GM18526 (cell line): ENCODE data around the gene CA10.

Experiments used
- POLR2A ChIP-seq: IDR thresholded peaks from 3 replicates; pipeline ENCODE4 v1.6.1; 2011; ENCODE audit not compliant: insufficient read length; ENCODE audit errors: extremely low read depth

The CA10 gene

DNA sequence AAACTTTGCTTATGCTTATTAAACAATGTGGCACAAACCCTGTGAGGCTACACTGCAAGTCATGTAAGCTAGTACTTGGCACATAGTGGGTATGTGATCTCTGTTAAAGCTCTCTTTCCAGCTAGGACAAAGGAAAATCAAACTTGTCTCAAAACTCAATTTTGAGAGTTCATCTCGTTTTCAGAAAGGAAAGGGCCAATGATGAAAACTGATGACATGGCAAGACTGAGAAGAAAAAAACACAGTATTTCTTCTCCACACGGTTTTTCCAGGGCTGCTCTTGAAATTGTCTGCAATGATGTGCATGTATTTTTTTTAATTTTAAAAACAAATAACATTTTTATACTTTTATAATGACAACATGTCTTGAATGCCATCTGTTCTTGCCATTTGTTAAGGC is 389.8 kb downstream of the CA10 start:
- TF ChIP-seq POLR2A = no peak

DNA sequence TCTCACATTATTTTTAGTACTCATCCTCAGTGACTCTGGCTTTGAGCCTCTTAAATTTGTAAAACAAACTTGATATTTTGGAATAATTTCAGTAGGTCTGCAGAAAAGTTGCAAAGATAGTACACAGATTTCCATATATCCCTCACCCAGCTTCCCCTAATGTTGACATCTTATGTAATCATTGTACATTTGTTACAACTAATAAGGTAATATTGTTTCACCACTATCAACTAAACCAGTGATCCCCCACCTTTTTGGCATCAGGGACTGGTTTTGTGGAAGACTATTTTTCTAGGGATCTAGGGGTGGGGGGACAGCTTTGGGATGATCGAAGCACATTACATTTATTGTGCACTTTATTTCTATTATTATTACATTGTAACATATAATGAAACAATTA is 391.2 kb downstream of the CA10 start:
- no peak for TF ChIP-seq POLR2A

DNA sequence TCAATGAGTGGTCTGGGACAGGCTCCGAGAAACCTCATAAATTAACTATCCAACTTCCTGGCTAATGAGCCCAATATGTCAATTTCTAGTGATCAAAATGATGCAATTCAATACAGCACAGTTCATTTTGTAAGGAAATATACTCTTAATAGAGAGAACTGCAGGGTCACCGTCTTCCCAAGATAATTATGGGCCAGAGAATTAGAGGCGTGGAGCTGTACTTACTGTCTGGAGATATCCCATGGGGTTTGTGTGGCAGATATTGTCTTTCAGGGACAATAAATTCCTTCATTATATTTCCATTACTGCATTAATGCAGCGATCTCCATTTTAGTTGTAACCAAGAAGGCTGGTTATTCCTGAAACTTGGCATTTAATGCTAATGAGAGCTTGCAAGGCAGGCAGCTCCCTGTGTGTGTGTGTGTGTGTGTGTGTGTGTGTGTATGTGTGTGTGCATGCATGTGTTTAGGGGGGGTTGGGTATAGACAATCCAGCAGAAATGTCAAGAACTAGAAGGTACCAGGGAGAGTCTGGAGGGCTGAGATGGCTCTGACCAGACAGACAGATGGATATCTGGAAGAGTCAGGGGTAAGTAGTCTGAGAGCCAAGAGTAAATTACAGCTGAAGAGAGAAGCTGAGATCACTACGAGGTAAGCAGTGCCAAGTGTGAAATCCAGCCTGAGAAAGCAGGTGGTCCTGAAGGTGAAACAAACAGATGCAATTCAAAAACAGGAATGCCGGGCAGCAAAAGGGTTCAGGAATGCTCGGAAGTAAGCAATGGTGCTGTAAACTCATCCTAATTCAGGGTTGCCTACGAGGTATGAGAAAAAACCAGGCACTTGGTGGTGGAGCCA is 393.0 kb downstream of the CA10 start:
- TF ChIP-seq POLR2A = no peak

DNA sequence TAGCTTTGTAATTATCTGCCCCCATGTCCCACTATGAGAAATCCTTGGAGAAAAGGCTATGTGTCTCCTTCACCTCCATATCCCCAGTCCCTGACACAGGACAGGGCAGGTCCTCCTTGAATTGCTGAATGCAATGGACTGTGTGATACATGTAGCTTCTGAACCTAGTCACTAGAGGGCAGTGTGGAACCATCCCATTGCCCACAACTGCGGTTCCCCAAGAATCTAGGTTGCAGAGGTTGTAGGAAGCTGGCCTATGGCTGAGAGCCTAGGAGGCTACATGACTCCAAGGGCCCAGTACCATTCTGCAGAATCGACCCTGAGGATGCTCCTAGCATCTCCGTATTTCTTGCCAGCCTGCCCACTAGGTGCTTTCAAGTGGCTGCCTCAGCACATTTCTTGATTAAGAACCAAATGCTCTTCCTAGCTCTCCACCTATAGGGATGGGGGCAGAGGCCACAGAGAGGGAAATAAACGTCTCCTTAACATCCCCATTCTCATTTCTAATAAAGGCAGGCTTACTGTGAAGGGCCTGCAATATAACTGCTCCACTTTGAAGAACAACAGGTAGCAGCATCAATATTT is 394.0 kb downstream of the CA10 start:
- no peak for TF ChIP-seq POLR2A

DNA sequence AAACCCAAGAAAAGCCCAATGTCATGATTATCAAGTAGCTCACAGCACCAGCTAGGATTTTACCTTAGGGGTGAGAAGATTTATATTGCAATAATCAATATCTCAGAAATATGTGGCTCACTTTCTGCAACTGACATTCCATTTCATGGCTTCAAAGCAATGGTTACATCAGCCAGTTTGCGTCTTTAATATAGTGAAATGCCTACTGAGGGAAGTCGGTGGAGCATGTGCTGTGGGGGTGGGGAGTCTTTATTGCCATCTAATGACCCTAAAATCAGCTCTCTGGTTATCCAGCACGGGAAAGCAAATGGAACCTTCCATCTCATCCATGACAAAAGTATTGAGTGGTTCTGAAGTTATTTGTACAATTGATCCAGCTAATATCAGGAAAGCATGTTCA is 395.5 kb downstream of the CA10 start:
- TF ChIP-seq POLR2A = no peak

DNA sequence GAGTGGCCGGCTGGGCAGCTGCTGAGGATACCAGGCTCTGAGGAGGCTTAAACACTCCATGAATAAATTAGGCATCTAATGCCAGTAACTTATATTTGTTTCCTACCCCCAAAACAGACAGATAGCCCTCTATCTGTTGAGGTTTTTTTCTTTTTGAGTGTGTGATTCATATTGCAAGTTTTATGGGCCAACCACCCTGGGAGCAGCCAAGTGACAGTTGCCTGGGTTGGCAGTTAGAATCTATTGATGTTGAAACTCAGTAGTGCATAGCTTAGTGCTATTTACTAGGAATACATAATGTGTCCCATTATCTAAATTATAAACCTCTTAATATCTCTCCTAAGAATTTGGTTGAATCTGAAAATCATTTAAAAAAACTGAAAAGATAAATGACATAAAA is 397.4 kb downstream of the CA10 start:
- no peak for TF ChIP-seq POLR2A

DNA sequence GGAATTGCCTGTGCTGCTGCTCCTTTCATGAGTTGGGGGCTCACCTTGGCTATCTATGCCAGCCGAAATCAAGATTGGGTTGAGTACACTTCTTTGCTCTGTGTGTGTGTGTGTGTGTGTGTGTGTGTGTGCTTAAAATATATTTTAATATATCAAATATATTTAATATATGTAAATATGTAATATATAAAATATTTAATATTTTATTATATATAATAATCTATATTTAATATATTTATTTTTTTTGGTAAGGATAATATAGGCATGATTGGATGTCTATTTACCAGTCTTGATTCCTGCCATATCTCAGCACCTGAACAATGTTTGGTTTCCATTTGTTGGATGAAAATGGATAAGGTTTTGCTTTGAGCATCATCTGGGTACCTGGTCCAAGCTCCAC is 399.3 kb downstream of the CA10 start:
- TF ChIP-seq POLR2A = no peak

DNA sequence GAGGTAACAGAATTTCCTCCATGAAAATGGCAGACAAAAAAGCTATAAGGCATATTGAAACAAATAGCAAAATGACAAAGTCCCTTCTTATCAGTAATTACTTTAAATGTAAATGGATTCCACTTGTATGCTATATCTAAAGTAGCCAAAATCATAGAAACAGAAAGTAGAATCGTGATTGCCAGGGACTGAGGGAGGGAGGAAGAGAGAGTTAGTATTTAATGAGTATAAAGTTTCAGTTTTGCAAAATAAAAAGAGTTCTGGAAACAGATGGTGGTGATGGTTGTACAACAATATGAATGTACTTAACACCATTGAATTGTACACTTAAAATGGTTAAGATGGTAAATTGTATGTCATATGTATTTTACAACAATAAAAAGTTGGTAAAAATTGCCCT is 407.4 kb downstream of the CA10 start:
- TF ChIP-seq POLR2A = no peak

DNA sequence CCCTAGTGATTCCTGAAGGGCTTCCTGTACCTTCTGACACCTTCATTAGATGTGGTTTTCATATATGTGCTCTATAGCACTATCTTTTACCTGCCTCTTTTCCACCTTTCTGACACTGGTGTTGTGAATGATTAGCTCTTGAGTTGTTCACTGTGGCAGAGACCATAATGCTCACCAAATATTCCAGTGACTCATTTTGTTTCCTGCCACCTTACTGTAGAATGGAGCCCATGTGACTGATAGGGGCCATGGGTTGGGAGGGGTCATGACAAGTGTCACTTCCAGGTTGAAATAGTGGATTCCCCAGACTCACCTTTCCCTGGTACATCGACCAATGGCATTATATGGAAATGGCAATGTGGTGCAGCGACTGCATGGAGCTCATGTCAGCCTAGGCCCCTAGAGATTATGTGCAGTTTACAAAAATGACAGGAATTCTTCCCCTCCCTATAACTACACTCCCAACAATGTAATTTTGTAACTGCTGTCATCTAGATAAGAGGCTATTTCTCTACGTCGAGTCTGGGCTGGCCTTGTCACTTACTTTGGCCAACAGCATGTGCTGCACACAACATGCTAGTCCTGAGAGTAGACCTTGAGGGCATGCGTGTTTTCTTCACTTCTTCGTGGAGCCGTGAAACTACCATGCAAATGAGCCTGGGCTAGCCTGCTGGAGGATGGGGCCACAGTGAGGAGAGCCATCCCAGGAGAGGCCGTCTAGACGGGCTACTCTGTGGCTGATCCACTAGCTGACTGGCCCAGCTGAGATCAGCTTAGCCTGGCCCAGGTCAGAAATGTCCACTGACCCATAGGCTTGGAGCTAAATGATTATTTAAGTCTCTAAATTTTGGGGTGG is 409.5 kb downstream of the CA10 start:
- no peak for TF ChIP-seq POLR2A

DNA sequence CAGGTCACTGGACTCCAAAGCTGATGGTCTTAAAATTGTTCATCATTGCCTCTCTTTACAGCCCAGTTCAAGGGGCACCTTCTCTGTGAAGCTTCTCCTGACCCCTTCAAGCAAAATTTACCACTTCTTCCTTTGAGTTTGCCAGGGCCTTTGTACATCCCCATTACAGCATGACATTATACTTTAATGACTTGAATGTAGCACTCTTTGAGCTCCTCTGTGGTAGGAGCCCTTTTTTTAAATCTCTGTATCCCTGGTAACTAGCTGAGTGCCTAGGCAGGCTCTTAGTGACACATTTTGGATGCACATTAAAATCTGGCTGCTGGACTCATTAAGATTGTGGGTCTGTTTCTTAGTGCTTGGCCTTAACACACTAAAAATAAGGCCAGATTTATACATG is 412.1 kb downstream of the CA10 start:
- TF ChIP-seq POLR2A = no peak

DNA sequence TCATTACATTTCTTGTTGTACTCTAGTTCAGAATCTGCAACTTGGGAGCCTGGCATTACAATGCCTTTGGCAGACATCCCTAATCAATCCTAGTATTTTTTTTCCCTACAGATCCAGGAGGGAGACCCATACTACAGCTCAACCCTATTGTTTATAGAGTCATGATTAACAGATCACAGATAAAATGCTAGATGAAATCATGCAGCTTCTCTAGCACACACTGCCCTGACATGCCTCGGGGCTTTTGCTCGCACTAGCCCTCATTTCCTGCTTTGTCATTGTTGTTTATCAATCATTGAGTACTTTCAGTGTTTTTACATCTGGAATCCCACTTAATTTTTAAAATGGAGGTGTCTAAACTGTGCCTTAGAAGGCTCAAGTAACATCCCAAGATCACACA is 412.5 kb downstream of the CA10 start:
- TF ChIP-seq POLR2A = no peak

DNA sequence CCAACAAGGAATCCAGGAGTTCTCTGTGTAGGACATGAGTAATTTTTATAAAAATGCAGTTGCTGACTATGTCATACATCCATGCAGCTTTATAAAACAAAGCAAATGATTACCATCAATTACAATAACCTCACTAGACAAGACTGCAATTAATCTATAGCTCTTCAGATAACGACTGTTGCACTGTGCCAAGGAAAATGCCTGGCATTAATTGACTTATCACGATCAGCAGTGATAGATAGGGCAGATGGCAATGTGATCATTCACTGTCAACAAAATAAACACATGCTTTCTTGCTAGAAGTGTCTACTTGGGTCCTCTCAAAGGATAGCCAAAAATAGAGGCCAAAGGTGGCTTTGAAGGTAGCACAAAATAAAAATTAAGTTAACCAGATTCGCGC is 415.0 kb downstream of the CA10 start:
- no peak for TF ChIP-seq POLR2A

DNA sequence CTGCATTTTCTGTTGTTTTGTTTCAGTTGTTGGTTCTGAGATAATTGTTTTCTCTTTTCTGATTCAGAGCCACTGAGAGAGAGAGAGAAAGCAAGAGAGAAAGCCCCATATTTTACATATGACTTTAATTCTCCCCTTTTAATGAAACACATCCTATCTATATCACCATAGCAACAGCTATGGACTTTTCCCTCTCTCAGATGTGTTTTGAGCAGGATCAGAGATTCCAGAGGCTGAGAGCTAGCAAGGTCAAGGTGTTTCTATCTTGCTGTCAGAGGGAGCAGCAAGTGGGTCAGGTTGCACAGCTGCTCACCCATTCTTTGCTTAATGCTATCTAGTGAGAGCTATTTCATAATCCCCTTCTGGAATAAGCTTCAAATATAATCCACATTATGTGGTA is 415.9 kb downstream of the CA10 start:
- TF ChIP-seq POLR2A = no peak

DNA sequence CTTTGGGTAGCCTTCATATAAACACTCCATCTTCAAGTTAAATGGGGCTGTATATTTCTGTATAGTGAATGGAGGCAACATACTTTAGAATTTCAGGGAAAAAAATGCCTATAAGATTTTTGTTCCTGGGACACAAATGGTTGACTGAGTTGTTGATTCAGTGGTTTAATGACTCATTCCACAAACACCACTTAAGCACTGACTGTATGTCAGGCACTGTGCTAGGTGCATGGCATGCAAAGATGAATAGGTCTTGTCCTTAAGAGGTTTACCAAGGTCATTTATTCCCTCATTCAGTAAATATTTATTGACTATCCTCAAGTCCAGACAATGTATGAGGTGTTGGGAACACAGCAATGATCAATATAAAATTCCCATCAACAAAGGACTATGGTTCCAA is 417.1 kb downstream of the CA10 start:
- TF ChIP-seq POLR2A = no peak

DNA sequence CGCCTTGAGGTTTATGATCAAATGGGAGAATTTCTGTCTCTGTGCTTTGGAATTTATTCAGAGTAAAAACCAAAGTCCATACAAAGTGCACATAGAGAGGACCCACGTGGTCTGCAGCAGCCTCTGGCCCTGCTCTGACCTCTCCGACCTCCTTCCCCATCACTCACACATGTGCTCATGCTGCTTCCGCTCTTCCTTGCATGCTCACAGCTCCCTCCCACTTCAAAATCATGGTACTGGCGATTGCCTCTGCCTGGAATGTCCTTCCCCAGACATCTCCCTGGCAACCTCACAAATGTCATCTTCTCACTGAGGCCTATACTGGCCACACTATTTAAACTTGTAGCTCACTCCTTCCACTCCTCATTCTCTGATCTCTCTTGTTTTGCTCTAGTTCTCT is 418.0 kb downstream of the CA10 start:
- no peak for TF ChIP-seq POLR2A

DNA sequence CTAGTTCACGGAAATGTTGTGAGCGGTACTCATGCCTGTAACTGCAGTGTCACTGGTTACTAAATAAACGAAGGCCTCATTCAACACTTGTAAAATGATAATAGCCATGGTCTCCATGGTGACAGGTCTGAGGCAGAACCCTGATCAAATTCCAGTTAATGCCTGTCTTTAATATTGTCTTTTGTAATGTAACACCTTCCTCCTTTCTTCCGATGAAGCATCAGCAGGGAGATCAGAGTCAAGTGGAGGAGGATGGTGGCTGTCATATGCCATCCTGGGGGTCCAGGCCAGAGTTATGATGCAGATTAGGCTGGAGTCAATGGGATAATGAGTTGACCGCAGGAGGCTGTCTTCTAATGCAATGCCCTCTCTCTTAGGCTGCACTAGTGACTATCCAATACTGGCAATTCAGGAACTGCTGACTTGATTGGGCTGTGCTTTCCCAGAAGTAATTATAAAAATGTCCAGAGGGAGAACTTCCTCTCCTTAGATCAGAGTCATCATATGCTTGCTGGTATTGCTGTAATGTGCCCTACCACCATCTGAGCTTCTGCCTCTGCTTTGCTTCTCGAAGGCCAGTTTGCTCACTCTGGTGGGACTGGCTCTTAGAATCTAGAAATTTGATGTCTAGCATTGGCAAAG is 419.1 kb downstream of the CA10 start:
- TF ChIP-seq POLR2A = no peak

DNA sequence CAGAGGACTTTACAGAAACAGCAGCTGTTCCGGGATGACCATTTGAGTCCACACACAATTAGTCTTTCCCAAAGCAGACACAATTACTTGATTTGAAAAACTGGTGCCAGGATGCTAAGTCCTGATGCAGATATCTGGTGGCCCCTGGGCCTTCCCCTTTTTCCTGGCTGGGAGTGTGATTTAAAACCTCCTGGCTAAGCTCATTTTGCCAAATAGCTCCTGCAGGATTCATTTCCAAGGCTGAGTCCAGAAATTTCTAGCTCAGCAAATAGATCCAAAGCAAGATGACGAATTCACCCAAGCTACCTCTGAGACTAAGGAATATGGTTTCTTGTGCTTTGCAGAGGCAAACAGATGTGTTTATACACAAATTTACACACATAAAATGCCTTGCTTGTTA is 422.2 kb downstream of the CA10 start:
- no peak for TF ChIP-seq POLR2A
